Sigmoid colon (tissue), 7 donors: Measurements from ENCODE around the gene LRIT1. TPM values are rescaled to one million over a fixed set of nuclear protein-coding genes. Genes with fewer than 3 reads are reported as not detected.

Experiments
- DNase-seq: peaks from one replicate; pipeline ENCODE4 v3.0.0-alpha.2; 2019
- H3K27ac ChIP-seq, 4 donors: fragments of 200-600 bp; sonication (generic); one replicate each; pipeline ENCODE4 v1.5.1; 2016 to 2019; ENCODE audit warnings: mild to moderate bottlenecking in 1 of 4
- H3K27me3 ChIP-seq, 3 donors: fragments of 200-600 bp; sonication (generic); one replicate each; pipeline ENCODE4 v1.5.1; 2019; ENCODE audit warnings: mild to moderate bottlenecking in 1 of 3
- H3K36me3 ChIP-seq, 4 donors: fragments of 200-600 bp; sonication (generic); one replicate each; pipeline ENCODE4 v1.5.1; 2016 to 2019
- H3K4me1 ChIP-seq, 4 donors: fragments of 200-600 bp; sonication (generic); one replicate each; pipeline ENCODE4 v1.5.1; 2017 to 2019
- H3K4me3 ChIP-seq, 4 donors: fragments of 200-600 bp; sonication (generic); one replicate each; pipeline ENCODE4 v1.5.1; 2017 to 2019; ENCODE audit warnings: mild to moderate bottlenecking in 2 of 4, moderate library complexity in 1 of 4
- H3K9me3 ChIP-seq, 4 donors: fragments of 200-600 bp in 3 of 4; sonication (generic) in 3 of 4; one replicate each; pipeline versions ENCODE4 v1.5.1 to v1.6.1; 2013 to 2019
- EP300 ChIP-seq, 4 donors: sonication (generic); formaldehyde crosslinking; IDR thresholded peaks; one replicate each; pipeline ENCODE4 v1.6.1; 2017; ENCODE audit warnings: antibody characterized with exemption in 4 of 4
- POLR2A ChIP-seq, 2 donors: fragments of 450-650 bp; IDR thresholded peaks; one replicate each; pipeline ENCODE4 v1.6.1; 2016; ENCODE audit warnings: antibody characterized with exemption in 2 of 2, mild to moderate bottlenecking in 2 of 2, moderate library complexity in 2 of 2
- POLR2AphosphoS5 ChIP-seq, 4 donors: sonication (generic); formaldehyde crosslinking; IDR thresholded peaks; one replicate each; pipeline ENCODE4 v1.6.1; 2017; ENCODE audit warnings: antibody characterized with exemption in 4 of 4
- WGBS, 2 donors: extraction: QIAGEN DNeasy Blood & Tissue Kit; methylation state at CpG; one replicate each; pipeline ENCODE4 v1.1.7; 2013; 5-methylcytosine and 5-hydroxymethylcytosine counted together
- intact Hi-C: fragments of 100-400 bp; cut with DNase I; formaldehyde crosslinking; loops from one replicate; pipeline ENCODE4 v1.15.1; 2023
- polyA plus RNA-seq, 3 donors: library from polyadenylated mRNA; stranded (reverse); fragments of 200-250 nt; gene quantifications; one replicate each; pipeline ENCODE4 v1.2.3, GENCODE V29; 2013
- total RNA-seq, 4 donors: library from RNA; depleted of rRNA; stranded (reverse); fragments of >200 nt; gene quantifications; one replicate each; pipeline ENCODE4 v1.1.0, GENCODE V29; 2016
- TF ChIP-seq, protein P1 (sequence below), 4 experiments: fragments of 450-650 bp in 3 of 4; fragments of 200-600 bp in 1 of 4; IDR thresholded peaks; one replicate each; pipeline ENCODE4 v1.5.1; 2016 to 2019; ENCODE audit warnings: antibody characterized with exemption in 4 of 4, mild to moderate bottlenecking in 3 of 4, moderate library complexity in 2 of 4
- donor health status: healthy with polysubstance abuse.
- donor health status: Bipolar disorder and iron deficiency.
- donor health status: healthy.

LRIT1 gene
- total and polyA plus RNA-seq, 7 donors: not detected

DNA sequence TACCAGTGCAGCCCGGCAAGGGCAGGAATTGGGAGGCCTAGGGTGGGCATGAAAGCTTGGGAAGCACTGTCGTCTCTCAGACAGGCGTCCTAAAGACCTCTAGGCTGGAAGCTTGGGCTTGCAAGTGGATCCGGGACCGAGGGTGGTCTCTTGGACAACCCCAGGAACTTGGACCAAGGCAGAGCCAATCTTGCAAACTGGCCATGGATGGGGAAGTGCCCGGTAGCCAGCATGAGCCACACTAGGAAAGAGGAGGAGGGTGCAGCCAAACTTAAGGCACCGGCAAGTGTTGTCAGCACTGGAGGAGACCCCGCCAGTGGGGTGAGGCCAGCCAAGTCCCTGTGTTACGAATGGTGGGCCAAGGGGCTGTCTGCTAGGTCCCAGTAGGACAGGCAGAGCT, 24.5 kb downstream of the LRIT1 start:
- Histone ChIP-seq H3K9me3 (no peaks in the 10 kb centered on the region), H3K36me3 (no peaks in the 10 kb centered on the region), H3K27me3 (no peaks in the 10 kb centered on the region), H3K4me1 (no peaks in the 10 kb centered on the region), H3K4me3 (no peak overlapping the region), H3K27ac (no peak overlapping the region)
- intact Hi-C loops: no loop called here
- no peak for DNase-seq
- TF ChIP-seq POLR2AphosphoS5 (IDR thresholded peaks at IDR 0.05) (no peak), EP300 (IDR thresholded peaks at IDR 0.05) (no peak), POLR2A (IDR thresholded peaks at IDR 0.05) (no peak)
- TF ChIP-seq, protein P1, sequence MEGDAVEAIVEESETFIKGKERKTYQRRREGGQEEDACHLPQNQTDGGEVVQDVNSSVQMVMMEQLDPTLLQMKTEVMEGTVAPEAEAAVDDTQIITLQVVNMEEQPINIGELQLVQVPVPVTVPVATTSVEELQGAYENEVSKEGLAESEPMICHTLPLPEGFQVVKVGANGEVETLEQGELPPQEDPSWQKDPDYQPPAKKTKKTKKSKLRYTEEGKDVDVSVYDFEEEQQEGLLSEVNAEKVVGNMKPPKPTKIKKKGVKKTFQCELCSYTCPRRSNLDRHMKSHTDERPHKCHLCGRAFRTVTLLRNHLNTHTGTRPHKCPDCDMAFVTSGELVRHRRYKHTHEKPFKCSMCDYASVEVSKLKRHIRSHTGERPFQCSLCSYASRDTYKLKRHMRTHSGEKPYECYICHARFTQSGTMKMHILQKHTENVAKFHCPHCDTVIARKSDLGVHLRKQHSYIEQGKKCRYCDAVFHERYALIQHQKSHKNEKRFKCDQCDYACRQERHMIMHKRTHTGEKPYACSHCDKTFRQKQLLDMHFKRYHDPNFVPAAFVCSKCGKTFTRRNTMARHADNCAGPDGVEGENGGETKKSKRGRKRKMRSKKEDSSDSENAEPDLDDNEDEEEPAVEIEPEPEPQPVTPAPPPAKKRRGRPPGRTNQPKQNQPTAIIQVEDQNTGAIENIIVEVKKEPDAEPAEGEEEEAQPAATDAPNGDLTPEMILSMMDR (IDR thresholded peaks at IDR 0.05): no peak
- WGBS, 2 donors: 88 to 92% methylated on average over 9 of the region's 9 CpGs

DNA sequence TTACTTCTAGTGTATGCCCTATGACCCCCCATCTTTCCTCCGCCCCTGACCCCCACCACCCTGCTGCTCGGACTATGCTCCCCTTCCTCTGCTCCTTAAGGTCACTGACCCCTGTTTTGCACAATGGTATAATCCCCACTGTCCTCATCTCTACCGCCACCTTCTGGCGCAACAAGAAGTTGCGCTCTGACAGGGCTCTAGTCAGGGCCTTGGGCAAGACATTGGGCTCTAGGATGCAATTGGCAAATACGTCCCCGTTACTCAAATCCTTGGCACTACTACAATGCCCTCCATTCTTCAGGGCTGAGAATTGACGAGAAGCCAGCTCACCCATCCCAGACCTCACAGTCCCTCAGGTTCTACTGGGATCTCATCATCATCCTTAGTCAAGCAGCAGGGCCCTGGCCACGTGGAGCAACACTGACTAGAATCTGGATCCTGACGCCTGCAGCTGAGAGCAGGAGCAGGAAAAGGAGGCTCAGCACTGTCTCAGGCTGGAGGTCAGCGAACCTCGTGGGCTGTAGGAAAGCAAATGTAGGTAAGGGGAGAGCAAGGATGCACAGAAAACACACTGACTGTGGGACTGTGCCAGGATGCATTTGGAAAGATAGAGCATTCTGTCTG, 26.6 kb downstream of the LRIT1 start:
- no peak for TF ChIP-seq POLR2AphosphoS5 (IDR thresholded peaks at IDR 0.05)
- TF ChIP-seq, protein P1 (IDR thresholded peaks at IDR 0.05): no peak
- no peak for TF ChIP-seq EP300 (IDR thresholded peaks at IDR 0.05)
- no peak for TF ChIP-seq POLR2A (IDR thresholded peaks at IDR 0.05)
- DNase-seq: no peak
- intact Hi-C loops: no loop called here
- 53 to 60% methylated on average over 12 of the region's 12 CpGs for WGBS, 2 donors
- Histone ChIP-seq H3K27ac (no peak overlapping the region), H3K4me1 (no peaks in the 10 kb centered on the region), H3K9me3 (no peaks in the 10 kb centered on the region), H3K4me3 (no peak overlapping the region), H3K36me3 (no peaks in the 10 kb centered on the region), H3K27me3 (no peaks in the 10 kb centered on the region)

DNA sequence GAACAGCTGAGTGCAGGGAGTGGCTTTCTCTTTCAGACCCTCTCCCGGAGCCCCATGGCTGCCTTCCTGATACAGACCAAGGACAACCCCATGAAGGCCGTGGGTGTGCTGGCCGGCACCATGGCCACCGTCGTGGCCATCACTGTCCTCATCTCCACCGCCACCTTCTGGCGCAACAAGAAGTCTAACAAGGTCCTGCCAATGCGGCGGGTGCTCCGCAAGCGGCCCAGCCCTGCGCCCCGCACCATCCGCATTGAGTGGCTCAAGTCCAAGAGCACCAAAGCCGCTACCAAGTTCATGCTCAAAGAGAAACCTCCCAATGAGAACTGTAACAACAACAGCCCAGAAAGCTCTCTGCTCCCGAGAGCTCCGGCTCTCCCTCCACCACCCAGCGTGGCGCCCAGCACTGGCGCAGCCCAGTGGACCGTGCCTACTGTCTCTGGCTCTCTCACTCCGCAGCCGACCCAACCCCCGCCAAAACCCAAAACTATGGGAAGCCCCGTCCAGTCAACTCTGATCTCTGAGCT, 27.2 kb downstream of the LRIT1 start:
- TF ChIP-seq POLR2AphosphoS5 (IDR thresholded peaks at IDR 0.05): no peak
- no peak for TF ChIP-seq POLR2A (IDR thresholded peaks at IDR 0.05)
- TF ChIP-seq, protein P1 (IDR thresholded peaks at IDR 0.05): no peak
- TF ChIP-seq EP300 (IDR thresholded peaks at IDR 0.05): no peak
- DNase-seq: no peak
- Histone ChIP-seq H3K36me3 (no peaks in the 10 kb centered on the region), H3K27me3 (no peaks in the 10 kb centered on the region), H3K4me3 (no peak overlapping the region), H3K27ac (no peak overlapping the region), H3K9me3 (no peaks in the 10 kb centered on the region), H3K4me1 (no peaks in the 10 kb centered on the region)
- intact Hi-C loops: no loop called here
- 79 to 87% methylated on average over 25 of the region's 25 CpGs for WGBS, 2 donors

DNA sequence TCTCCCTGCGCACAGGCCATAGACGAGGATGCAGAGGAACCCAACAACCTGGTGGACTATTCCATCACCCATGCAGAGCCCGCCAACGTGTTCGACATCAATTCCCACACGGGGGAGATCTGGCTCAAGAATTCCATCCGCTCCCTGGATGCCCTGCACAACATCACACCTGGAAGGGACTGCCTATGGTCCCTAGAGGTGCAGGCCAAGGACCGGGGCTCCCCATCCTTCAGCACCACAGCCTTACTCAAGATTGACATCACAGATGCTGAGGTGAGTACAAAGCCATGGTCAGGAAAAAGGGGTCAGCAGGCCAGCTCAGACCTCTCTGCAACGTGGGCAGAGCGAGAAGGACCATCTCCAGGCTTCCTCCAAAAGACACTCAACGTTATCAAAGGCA, 28.3 kb downstream of the LRIT1 start:
- no peak overlapping the region for H3K27ac ChIP-seq
- TF ChIP-seq POLR2AphosphoS5 (IDR thresholded peaks at IDR 0.05) (no peak), EP300 (IDR thresholded peaks at IDR 0.05) (no peak), POLR2A (IDR thresholded peaks at IDR 0.05) (no peak)
- TF ChIP-seq, protein P1 (IDR thresholded peaks at IDR 0.05): no peak
- no peaks in the 10 kb centered on the region for H3K36me3 ChIP-seq
- DNase-seq: no peak
- no peaks in the 10 kb centered on the region for H3K27me3 ChIP-seq
- no peaks in the 10 kb centered on the region for H3K4me1 ChIP-seq
- intact Hi-C loops: no loop called here
- H3K4me3 ChIP-seq: no peak overlapping the region
- 83 to 86% methylated on average over 11 of the region's 11 CpGs for WGBS, 2 donors
- H3K9me3 ChIP-seq: no peaks in the 10 kb centered on the region

DNA sequence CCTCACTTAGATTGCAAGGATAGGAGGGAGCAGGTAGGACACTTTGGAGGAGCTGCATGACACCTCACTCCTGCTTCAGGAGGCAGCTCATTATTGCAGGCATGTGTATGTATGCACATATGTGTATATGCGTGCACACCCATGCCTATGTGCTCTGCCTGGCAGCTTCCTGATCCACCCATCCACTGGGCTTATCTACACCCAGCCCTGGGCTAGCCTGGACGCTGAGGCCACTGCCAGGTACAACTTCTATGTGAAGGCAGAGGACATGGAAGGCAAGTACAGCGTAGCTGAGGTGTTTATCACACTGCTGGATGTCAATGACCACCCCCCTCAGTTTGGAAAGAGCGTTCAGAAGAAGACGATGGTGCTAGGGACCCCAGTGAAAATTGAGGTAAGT, 29.3 kb downstream of the LRIT1 start:
- Histone ChIP-seq H3K27me3 (no peaks in the 10 kb centered on the region), H3K4me1 (no peaks in the 10 kb centered on the region), H3K36me3 (no peaks in the 10 kb centered on the region), H3K27ac (no peak overlapping the region), H3K4me3 (no peak overlapping the region), H3K9me3 (no peaks in the 10 kb centered on the region)
- TF ChIP-seq EP300 (IDR thresholded peaks at IDR 0.05) (no peak), POLR2A (IDR thresholded peaks at IDR 0.05) (no peak), POLR2AphosphoS5 (IDR thresholded peaks at IDR 0.05) (no peak)
- TF ChIP-seq, protein P1 (IDR thresholded peaks at IDR 0.05): no peak
- 73 to 79% methylated on average over 5 of the region's 5 CpGs for WGBS, 2 donors
- intact Hi-C loops: no loop called here
- no peak for DNase-seq
